ENCODE data around the gene GPRIN2. TPM values are rescaled to one million over a fixed set of nuclear protein-coding genes. Genes with fewer than 3 reads are reported as not detected.

Gene GPRIN2
- total RNA-seq, 1 experiment from 2014 or later: 10.5 TPM

- Histone ChIP-seq H2BK12ac (ENCODE audit: insufficient read length, low read depth, low read length) (no peak overlapping the region), H3K56ac (ENCODE audit: insufficient read length, low read depth, low read length) (no peak overlapping the region), H4K20me1 (ENCODE audit: control insufficient read depth, insufficient read depth, insufficient read length) (no peaks in the 10 kb centered on the region), H2AFZ (ENCODE audit: low read length) (no peak overlapping the region), H3K18ac (ENCODE audit: insufficient read length, low read depth, low read length) (no peak overlapping the region), H3K4ac (ENCODE audit: low read depth, low read length) (no peak overlapping the region), H3K4me1 (ENCODE audit: insufficient read depth, low read length) (peaks cover 12% of the 10 kb centered on the region; the same call in 1 of the 2 replicates), H4K5ac (ENCODE audit: insufficient read length, low read depth, low read length) (no peak overlapping the region), H3K9me3 (ENCODE audit: control insufficient read depth, low read depth, low read length) (no peaks in the 10 kb centered on the region), H2AK5ac (ENCODE audit: insufficient read length, low read length) (no peak overlapping the region), H3K23ac (ENCODE audit: insufficient read length, low read depth, low read length) (no peak overlapping the region), H3K23me2 (ENCODE audit: insufficient read length, low read depth, low read length, poor library complexity, severe bottlenecking) (peaks cover 3% of the 10 kb centered on the region), H3K4me2 (ENCODE audit: insufficient read depth, insufficient read length, low read length) (peak overlapping the region; percentile 54), H2BK20ac (ENCODE audit: low read depth, low read length, poor library complexity, severe bottlenecking) (no peak overlapping the region), H3K27ac (ENCODE audit: insufficient read length, low read depth, low read length) (no peak overlapping the region), H3K79me1 (ENCODE audit: insufficient read depth, low read depth, low read length, poor library complexity, severe bottlenecking) (no peaks in the 10 kb centered on the region), H2BK5ac (ENCODE audit: insufficient read length, low read length) (no peak overlapping the region), H3K79me2 (ENCODE audit: insufficient read depth, low read length) (no peaks in the 10 kb centered on the region), H2BK15ac (ENCODE audit: low read depth, low read length) (no peak overlapping the region), H4K8ac (replicated peaks; ENCODE audit: insufficient read length, low read depth, low read length) (no peak overlapping the region), H2BK120ac (ENCODE audit: low read depth, low read length, poor library complexity, severe bottlenecking) (no peak overlapping the region), H3T11ph (ENCODE audit: low read length) (no peak overlapping the region), H3K27me3 (ENCODE audit: insufficient read depth, low read length) (no peaks in the 10 kb centered on the region; the same call in 1 of the 2 replicates), H3K9ac (ENCODE audit: extremely low read depth, insufficient read length, low read length) (no peak overlapping the region), H4K91ac (ENCODE audit: insufficient read length, low read depth, low read length) (no peak overlapping the region), H3K14ac (ENCODE audit: insufficient read depth, low read length) (no peak overlapping the region)
- H3K4me3 Mint-ChIP-seq: peak overlapping the region; percentile 68 to 74
- no peaks in the 10 kb centered on the region for H3K36me3 Mint-ChIP-seq (ENCODE audit: insufficient read depth in 1 of 3, low read depth in 3 of 3)
- TF ChIP-seq, protein P1, sequence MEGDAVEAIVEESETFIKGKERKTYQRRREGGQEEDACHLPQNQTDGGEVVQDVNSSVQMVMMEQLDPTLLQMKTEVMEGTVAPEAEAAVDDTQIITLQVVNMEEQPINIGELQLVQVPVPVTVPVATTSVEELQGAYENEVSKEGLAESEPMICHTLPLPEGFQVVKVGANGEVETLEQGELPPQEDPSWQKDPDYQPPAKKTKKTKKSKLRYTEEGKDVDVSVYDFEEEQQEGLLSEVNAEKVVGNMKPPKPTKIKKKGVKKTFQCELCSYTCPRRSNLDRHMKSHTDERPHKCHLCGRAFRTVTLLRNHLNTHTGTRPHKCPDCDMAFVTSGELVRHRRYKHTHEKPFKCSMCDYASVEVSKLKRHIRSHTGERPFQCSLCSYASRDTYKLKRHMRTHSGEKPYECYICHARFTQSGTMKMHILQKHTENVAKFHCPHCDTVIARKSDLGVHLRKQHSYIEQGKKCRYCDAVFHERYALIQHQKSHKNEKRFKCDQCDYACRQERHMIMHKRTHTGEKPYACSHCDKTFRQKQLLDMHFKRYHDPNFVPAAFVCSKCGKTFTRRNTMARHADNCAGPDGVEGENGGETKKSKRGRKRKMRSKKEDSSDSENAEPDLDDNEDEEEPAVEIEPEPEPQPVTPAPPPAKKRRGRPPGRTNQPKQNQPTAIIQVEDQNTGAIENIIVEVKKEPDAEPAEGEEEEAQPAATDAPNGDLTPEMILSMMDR (conservative IDR thresholded peaks at IDR 0.05): no peak
- no CpG with 5 or more reads among the region's 8 CpGs for WGBS (ENCODE audit: extremely low coverage, insufficient read length, low lambda C conversion rate)
- H3K27me3 Mint-ChIP-seq (ENCODE audit: low read depth): peaks cover 31% of the 10 kb centered on the region
- H3K4me1 Mint-ChIP-seq: peaks cover 38 to 50% of the 10 kb centered on the region in 2 experiments
- no peak for DNase-seq
- H3K9me3 Mint-ChIP-seq: no peaks in the 10 kb centered on the region
- H3K27ac Mint-ChIP-seq: no peak overlapping the region
Observed at GRCh38 chr10:46540412-46541016, 15.9 kb downstream of the GPRIN2 start.

All from H9 (cell line).